ENCODE measurements around the gene SLC41A3.
"Not testable (repeated sequence)": the region's sequence is repeated elsewhere in the genome, so short reads cannot be mapped to it uniquely, and the experiment has no call there.

Gene SLC41A3

DNA sequence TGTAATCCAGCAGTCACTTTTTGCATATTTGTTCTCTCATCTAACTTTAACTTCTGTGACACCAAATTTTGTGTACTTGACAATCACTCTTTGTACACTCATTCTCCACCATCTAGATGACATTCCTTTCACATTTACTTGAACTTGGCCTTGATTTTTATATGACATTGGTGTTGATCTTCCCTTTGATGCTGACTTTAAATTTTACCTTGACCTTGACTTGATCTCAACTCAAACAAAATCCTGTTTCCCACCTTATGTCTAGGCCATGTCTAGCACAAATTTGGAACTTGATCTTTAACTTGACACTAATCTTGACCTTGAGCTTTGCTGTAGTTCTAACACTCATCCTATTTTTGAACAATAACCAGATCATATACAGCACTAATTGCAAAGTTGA lies 81.7 kb downstream of the SLC41A3 start:
- no peak for DNase-seq (ENCODE audit: low read depth)

DNA sequence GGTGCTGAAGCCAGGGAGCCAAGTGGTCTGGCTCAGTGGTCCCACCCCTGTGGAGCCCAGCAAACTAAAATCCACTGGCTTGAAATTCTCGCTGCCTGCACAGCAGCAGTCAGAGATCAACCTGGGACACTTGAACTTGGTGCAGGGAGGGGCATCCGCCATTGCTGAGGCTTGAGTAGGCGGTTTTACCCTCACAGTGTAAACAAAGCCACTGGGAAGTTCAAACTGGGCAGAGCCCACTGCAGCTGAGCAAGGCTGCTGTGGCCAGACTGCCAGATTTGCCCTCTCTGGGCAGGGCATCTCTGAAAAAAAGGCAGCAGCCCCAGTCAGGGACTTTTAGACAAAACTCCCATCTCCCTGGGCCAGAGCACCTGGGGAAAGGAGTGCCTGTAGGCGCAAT lies 87.2 kb downstream of the SLC41A3 start:
- DNase-seq (ENCODE audit: low read depth): not testable (repeated sequence)

DNA sequence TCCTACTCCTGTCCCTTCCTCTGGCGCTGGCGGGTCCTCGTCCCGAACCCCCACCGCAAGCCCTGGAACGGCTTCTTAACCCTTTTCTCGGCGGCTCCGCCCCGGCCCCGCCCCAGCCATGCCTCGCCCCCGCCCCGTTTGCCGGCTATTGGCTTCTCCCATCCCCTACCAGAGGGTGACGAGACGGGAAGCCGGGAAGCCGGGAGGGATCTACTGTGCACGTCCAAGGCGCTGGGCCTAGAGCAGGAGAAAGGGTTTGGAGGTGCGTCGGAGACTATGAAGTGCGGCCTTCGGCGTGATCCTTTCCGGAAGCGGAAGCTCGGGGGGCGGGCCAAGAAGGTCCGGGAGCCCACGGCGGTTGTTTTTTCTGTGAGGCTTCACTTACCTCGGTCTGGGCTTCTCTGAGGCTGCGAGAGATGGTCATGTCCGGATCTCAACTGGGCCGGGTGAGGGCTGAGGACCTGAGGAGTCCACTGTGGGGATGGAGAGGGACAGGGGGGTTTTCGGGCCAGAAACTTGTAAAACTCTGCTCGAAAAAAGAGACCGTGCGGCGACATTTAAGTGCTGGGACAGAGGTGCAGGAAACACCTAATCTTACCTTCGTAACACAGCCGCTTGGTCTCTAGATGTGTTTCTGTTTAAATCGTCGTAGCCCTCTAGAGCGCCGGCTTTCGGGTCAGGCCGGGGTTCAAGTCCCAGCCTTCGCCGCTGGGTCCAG lies 93.5 kb downstream of the SLC41A3 start:
- DNase-seq (ENCODE audit: low read depth): peak; percentile 50

DNA sequence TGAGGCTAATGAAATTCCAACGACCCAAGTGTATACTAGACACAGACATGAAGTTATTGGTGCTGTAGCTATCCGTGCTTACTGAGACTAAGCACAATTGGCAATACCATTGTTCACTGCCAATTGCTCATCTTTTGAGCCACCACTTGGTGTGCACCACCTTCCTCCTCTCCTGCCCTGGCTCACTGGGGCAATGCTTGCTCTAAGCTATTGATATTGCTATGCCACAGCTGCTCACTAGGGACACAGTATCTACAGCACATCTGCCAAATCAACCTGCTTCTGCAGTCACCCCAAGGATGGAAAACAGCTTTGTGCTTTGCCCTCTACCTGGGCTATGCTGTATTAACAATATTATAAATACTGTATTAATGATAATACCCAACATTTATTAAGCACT lies 99.0 kb downstream of the SLC41A3 start:
- not testable (repeated sequence) for DNase-seq (ENCODE audit: low read depth)

DNA sequence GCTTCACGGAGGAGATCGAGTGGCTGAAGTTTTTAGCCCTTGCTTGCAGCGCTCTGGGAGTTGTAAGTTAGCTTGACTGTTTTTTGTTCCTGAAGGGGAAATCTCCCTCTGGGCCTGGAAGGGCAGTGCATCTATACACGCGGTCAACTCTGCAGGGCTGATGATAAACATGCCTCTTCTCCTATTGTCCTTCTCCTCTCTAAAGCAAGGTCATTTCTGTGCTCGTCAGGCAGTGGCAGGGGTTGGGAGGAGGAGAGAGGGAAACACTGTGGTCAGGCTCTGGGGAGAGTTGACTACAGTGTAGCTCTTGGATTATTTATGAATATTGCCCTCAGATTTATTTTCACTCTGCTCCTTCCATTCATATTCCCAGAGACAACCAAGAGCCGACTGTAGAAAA lies 106.8 kb downstream of the SLC41A3 start:
- DNase-seq (ENCODE audit: low read depth): not testable (repeated sequence)

DNA sequence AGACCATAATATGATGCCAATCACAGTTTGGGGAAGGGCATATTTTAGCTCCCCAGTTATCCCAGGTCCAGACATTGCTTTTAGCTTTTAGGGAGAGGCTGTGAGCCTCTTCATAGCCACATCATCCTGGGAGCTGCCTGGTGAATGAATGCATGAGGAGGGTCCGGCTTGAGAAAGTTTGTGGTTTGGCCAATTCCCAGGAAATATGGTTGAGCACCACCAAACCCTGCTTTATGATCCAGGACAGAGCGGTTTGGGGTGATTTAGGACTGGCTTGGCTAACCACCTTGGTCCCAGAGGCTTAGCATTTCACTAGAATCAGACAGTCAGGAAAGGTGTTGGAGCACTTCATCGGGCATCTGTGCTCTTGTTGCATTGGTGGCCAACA lies 107.9 kb downstream of the SLC41A3 start:
- not testable (repeated sequence) for DNase-seq (ENCODE audit: low read depth)

DNA sequence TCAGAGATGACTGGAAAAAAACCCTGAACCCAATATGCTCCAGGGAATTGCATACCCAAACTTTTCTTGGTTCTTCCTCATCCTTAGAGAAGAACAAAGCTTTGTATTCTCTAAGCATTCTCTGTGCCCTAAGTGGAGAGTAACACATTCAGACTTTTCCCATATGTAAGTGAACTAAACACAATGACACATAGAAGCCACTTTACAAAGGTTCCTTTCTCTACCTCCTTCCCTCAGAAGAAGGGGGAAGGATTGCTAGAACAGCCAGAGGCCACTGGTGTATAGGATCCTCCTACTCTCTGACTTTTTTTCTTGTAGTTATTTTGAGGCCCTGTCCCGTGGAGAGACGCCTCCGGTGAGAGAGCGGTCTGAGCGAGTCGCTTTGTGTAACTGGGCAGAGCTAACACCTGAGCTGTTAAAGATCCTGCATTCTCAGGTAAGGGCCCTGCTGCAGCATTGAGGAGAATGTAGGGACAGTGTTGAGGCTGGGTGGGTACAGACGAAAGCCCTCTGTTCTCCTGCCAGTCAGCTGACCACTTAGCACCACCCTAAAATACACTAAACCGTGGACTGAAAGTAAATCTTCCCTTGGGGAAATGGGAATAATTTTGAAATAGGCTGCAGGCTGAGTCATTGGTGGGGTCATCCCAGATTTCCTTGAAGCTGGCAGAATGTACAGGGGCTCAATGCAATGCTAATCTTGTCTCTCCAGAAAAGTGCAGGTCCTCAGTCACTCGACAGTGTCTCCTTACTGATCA lies 108.5 kb downstream of the SLC41A3 start:
- DNase-seq (ENCODE audit: low read depth): not testable (repeated sequence)

DNA sequence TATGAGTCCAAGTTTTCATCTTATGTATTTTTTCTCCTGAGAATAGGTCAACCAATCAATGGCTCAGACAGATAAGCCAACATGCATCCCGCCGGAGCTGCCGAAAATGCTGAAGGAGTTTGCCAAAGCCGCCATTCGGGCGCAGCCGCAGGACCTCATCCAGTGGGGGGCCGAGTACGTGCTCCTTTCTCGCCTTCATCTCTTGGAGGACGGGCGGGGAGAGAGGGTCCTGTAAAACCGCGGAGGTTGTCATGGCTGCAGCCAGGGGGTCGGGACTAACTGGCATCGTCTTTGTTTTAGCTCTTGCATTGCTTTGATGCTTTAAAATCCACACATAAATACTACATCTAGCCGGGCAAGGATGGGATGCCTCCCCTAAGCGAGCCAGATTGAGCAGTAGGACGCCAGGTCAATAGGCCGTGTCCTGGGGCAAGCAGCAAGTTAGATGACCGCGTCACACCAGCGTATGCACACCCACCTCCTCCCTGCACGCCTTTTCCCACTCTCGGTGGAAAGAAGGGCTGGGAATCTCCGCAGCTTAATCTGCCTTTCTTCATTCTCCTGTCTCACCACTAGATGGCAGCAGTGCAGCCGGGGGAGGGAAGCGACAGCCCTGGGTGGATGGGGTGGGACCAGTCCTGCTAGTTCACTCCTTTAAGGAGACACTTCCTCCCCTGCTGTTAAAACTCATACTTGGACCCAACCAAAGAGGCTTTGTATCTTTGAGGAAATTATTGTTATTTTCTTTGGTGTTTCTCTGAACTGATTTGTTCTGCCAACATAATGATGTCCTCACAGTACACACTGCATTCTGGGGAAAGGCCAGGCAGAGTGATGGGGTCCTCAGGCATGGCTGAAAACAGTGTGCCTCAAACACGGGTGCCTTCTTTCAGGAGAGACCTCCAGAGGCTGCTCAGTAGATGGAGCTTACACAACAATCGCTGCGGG lies 111.7 kb downstream of the SLC41A3 start:
- DNase-seq (ENCODE audit: low read depth): not testable (repeated sequence)

DNA sequence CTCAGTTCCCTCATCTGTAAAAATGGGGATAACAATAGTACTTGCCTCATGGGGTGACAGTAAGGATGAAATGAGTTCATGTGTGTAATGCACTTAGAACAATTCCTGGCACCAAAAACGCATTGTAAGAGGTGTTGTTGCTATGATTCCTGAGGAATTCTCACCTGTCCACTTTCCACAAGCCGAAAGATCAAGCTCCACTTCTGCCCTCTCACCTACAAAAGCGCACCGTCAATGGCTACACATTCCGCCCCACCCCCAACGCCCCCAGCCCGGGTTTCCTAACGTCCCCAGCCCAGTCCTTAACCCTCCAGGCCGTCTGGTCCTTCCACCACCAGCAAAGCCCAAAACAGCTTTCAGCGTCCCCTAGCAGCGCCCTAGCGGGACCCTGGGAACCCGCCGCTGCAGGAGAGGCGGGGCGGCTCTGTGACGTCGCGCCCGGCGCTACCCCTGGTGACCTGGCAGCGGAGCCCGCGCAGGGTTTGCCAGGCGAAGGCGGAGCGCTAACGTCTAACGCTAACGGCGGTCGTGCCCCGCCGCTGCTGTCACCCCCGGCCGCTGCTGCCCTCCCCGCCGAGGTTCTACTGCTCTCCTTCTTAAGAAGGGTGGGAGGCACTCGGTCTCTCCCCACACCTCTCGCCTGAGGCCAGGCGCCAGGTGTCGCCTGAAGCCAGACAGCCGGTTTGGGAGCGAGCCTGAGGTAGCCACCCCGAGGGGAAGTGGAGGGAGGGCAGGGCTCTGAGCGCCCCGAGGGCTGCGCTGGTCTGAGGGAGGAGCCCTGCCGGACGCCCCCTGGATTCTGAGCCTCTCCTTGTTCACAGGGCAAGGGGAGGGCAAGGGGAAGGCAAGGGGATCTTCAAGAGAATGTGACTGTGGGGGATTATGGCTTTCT lies 115.0 kb downstream of the SLC41A3 start, which contains the start of gene ROPN1B:
Gene ROPN1B, plus strand, starts transcription at position 478 of the 892 bp plus-strand sequence. CDS start 2,877 bp downstream, outside the sequence.
- not testable (repeated sequence) for DNase-seq (ENCODE audit: low read depth)

DNA sequence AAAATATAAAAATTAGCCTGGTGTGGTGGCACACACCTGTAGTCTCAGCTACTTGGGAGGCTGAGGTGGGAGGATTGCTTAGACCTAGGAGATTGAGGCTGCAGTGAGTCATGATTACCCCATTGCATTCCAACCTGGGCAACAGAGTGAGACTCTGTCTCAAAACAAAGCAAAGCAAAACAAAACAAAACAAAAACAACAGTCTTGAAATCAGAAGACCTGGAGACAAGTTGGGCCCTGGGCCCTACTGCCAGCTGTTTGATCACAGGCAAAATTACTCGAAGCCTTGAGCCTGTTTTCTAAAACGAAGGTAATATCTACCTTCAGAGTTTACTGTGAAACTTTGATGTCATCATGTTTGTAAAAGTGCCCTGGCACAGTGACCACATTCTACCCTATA lies 115.8 kb downstream of the SLC41A3 start:
- DNase-seq (ENCODE audit: low read depth): not testable (repeated sequence)

DNA sequence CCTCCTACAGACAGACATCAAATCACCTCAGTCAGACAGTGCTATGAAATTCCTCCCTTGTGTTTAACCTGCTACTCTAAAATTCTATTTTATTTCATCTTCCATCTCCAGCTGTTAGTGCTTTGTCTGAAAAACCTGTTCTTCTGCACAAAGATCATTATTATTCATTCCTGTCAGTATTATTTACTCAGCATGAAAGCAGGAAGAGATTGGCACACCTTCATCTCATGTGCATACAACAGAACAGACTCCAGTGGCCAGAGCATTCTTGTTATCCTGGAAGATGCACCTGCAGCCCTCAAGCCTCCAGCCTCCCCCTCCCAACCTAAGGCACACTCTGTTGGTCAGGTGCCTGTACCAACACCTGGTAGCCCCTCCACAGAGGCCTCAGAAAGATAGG lies 116.8 kb downstream of the SLC41A3 start:
- DNase-seq (ENCODE audit: low read depth): no peak

DNA sequence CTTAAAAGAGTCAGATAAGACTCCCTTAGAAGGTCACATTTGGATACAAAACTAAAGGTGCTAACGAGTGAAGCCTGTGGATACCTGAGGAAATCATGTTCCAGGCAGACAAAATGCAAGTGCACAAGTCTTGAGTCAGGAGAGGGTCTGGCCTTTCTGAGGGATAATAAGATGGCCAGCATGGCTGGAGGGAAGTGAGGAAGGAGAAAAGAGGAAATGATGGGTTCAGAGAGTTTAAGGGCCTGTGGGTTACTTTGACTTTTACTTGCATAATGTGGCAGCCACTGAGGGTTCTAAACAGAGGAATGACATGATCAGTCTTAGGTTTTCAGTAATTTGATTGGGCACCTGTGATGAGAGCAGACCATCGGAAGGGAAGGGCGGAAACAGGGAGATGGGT lies 118.4 kb downstream of the SLC41A3 start:
- DNase-seq (ENCODE audit: low read depth): no peak

DNA sequence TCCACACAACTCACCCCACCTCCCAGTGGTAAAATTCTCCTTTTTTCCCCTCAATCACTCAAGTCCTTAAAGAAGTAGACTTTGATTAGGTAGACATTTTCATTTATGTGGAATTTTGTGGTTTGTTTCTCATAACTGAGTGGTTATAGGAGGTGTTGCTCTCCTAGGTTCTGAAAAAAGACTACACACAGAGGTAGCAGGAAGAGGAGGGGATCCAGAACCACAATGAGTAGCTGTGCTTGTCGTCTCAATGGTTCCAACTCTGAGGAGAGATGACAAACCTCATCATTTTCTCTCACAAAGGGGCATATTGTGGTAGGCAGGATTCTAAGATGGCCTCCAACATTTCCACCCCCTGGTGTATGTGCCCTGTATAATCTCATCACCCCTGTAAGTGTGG lies 120.1 kb downstream of the SLC41A3 start:
- DNase-seq (ENCODE audit: low read depth): not testable (repeated sequence)

DNA sequence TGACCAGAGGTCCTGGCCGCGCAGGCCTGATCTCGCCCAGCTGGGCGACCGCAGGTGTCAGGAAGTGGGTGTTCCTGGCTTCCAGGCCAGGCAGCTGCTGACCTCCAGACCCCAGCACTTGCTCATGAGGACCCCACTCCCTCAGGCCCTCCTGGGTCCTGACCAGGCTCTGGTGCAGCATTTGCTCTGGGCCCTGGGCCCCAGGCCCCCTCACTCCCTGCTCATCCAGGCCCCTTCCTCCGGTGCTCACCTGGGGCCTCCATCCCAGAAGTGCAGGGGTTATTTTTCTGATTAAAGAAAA lies 122.7 kb downstream of the SLC41A3 start:
- no peak for DNase-seq (ENCODE audit: low read depth)

DNA sequence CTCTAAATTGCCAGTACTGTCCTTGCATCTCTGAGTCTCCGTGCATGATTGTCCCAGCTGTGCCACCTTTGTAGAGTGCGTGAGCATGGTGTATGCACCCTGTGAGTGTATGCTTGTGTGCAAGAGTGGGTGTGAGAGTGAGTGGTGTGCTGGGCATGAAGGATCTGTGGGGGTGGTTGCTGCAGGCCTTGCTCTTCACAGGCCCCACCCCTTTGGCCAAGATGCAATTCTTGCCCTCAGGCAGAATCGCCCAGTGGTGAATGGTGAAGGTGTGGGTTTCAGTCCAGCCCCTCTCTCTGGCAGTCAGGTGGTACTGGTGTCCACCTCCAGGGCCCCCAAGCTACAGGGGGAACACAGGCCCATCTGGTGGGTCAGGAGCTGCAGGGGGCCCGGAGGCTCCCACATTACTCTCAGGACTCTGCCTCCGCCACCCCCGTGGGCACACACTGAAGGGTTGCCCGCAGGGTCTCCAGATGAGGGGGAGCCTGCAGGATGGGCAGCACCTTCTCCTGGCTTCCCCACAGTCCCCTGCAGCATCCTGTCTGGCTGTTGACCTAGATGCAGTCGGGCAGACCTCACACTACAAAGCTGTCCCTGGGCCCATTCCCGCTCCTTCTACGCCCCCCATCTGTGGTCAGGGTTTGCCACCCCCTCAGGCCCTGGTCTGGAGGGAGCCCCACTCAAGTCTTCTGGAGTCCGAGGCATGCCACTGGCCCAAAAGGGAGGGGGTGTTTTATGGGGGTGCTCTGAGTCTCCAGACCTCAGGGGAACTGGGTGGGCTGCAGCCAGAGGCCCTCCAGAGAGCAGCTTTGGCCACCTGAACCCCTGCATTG lies 123.3 kb downstream of the SLC41A3 start:
- no peak for DNase-seq (ENCODE audit: low read depth)

DNA sequence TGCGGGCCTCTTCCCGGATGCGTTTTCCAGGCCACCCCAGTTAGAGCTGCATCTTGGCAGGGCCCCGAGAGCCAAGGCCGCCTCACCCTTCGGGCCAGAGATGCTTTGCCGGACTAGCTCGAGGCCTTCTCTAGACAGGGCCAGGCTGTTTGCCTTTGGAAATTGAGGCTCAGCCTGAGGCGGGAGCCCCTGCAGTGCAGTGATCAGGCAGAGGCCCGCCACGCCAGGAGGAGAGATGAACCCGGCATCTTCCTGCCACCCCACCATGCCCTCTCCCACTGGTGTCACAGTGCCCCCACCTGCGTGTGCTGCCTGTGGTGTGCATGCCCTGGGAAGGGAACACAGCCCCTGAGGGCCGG lies 123.9 kb downstream of the SLC41A3 start:
- DNase-seq (ENCODE audit: low read depth): no peak

DNA sequence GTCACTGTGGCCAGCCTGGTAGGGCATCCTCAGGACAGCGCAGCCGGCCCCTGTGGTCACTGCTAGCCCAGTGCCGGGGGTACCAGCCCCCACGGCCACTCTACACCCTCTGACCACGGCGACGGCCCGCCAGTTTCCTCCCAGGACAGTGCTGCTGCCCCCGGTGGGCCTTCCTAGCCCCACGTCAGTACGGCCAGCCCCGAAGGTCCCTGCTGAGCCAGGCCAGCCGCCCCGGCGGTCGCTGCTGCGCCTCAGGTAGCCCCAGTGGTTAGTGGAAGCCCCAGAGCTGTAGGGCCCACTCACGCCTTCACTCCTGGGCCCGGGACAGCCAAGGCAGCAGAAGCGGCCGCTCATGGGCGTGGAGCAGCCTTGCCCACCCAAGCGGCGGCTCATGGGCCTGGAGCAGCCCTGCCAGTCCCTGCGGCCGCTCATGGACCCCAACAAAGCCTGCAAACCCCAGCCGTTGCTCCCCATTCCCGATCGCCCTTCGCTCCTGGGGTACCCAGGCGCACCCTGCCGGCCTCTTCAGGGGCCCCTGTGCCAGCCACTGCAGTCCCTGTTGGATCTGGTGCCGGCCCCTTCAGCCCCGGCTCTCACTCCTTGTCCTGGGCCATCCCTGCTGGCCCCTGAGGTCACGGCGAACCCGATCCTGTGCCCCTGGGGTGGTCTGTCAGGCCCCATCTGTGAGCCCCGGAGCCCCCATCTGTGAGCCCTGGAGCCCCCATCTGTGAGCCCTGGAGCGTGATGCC lies 124.4 kb downstream of the SLC41A3 start:
- DNase-seq (ENCODE audit: low read depth): no peak

DNA sequence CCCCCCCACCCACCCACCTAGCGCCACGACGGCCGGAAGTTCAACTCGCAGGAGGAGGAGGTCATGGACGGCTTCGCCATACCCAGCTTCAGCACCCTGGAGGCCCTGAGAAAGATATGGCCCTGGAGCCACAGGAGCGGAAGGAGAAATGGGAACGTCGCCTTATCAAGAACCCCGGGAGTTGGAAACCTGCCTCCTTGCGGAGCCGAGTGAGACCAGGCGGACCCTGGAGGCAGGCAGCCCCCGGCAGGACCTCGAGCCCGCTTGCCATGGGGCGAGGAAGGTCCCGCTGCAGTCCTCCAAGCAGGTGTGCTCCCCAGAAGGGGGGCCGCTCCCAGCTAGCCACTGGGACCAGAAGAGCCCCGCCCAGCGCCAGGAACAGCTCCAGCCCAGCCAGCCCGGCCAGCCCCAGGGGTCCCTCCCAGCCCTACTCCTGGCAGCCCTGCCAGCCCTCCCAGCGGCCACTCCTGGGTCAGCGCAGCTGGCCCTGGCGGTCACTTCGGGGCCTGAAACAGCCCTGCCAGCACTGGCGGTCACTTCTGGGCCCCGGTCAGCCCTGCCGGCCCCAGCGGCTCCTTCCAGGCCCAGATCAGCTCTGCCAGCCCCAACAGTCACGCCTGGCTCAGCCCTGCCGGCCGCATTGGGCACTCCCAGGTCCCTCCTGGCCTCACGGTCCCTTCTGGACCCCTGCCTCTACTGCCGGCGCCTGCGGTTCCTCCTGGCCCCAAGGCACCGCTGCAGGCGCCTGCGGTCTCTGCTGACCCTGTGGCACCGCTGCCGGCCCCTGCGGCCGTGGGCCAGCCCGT lies 125.2 kb downstream of the SLC41A3 start:
- no peak for DNase-seq (ENCODE audit: low read depth)

All from HS-5 (cell line).